ENCODE measurements around the gene TP63.
"Not testable (repeated sequence)": the region's sequence is repeated elsewhere in the genome, so short reads cannot be mapped to it uniquely, and the experiment has no call there.

Gene TP63

GRCh38 chr3:189593581-189593980 is 37.6 kb upstream of the TP63 start:
- no peak for DNase-seq
- Histone ChIP-seq H3K4ac (ENCODE audit: low read depth, low read length) (no peak overlapping the region), H3K18ac (ENCODE audit: low read length) (no peak overlapping the region), H4K12ac (ENCODE audit: low read depth, low read length) (no peak overlapping the region), H3K4me1 (ENCODE audit: control insufficient read depth in 1 of 2, insufficient read depth in 2 of 2, low read length in 2 of 2) (no peaks in the 10 kb centered on the region), H2BK120ac (ENCODE audit: insufficient read depth, low read length, poor library complexity) (no peak overlapping the region), H2BK12ac (ENCODE audit: low read length) (no peak overlapping the region), H4K91ac (ENCODE audit: low read depth, low read length) (no peak overlapping the region), H3K79me2 (ENCODE audit: control insufficient read depth, insufficient read depth, low read length, poor library complexity) (no peaks in the 10 kb centered on the region), H3K23ac (ENCODE audit: low read length) (no peak overlapping the region), H2AK5ac (ENCODE audit: low read length) (no peak overlapping the region), H2AFZ (ENCODE audit: insufficient read depth, low read length, poor library complexity) (no peak overlapping the region), H2BK5ac (ENCODE audit: low read depth, low read length, poor library complexity) (no peak overlapping the region), H3K14ac (ENCODE audit: low read length) (no peak overlapping the region), H3K27me3 (ENCODE audit: insufficient read depth, low read length) (no peaks in the 10 kb centered on the region), H3K79me1 (ENCODE audit: low read length) (no peaks in the 10 kb centered on the region), H3K9me3 (ENCODE audit: insufficient read depth, low read depth, low read length) (no peaks in the 10 kb centered on the region), H3K27ac (ENCODE audit: low read depth, low read length) (no peak overlapping the region), H4K8ac (ENCODE audit: low read depth, low read length) (no peak overlapping the region), H3K36me3 (ENCODE audit: control insufficient read depth in 1 of 2, insufficient read depth in 2 of 2, low read length in 2 of 2) (no peaks in the 10 kb centered on the region), H3K4me2 (ENCODE audit: low read length) (no peak overlapping the region), H3K4me3 (ENCODE audit: low read depth, low read length) (no peak overlapping the region), H3K9ac (ENCODE audit: low read length) (no peak overlapping the region)

GRCh38 chr3:189596078-189596979 is 34.9 kb upstream of the TP63 start:
- H3K9me3 ChIP-seq (ENCODE audit: insufficient read depth, low read depth, low read length); H3K27me3 ChIP-seq (ENCODE audit: insufficient read depth, low read length); H3K4ac ChIP-seq (ENCODE audit: low read depth, low read length); H3K79me2 ChIP-seq (ENCODE audit: control insufficient read depth, insufficient read depth, low read length, poor library complexity); H3K9ac ChIP-seq (ENCODE audit: low read length); H3K79me1 ChIP-seq (ENCODE audit: low read length); H2BK12ac ChIP-seq (ENCODE audit: low read length); H2AFZ ChIP-seq (ENCODE audit: insufficient read depth, low read length, poor library complexity); H2BK120ac ChIP-seq (ENCODE audit: insufficient read depth, low read length, poor library complexity); H4K12ac ChIP-seq (ENCODE audit: low read depth, low read length); H3K27ac ChIP-seq (ENCODE audit: low read depth, low read length); H4K91ac ChIP-seq (ENCODE audit: low read depth, low read length); H2AK5ac ChIP-seq (ENCODE audit: low read length); H4K8ac ChIP-seq (ENCODE audit: low read depth, low read length); H3K14ac ChIP-seq (ENCODE audit: low read length); H3K36me3 ChIP-seq (ENCODE audit: control insufficient read depth in 1 of 2, insufficient read depth in 2 of 2, low read length in 2 of 2); H3K4me3 ChIP-seq (ENCODE audit: low read depth, low read length); H3K18ac ChIP-seq (ENCODE audit: low read length); H3K4me2 ChIP-seq (ENCODE audit: low read length); H3K4me1 ChIP-seq (ENCODE audit: control insufficient read depth in 1 of 2, insufficient read depth in 2 of 2, low read length in 2 of 2); DNase-seq; H3K23ac ChIP-seq (ENCODE audit: low read length); H2BK5ac ChIP-seq (ENCODE audit: low read depth, low read length, poor library complexity): not testable (repeated sequence)
- WGBS (ENCODE audit: extremely low coverage, insufficient coverage, insufficient read length), result no CpG with 5 or more reads among the region's 45 CpGs

DNA sequence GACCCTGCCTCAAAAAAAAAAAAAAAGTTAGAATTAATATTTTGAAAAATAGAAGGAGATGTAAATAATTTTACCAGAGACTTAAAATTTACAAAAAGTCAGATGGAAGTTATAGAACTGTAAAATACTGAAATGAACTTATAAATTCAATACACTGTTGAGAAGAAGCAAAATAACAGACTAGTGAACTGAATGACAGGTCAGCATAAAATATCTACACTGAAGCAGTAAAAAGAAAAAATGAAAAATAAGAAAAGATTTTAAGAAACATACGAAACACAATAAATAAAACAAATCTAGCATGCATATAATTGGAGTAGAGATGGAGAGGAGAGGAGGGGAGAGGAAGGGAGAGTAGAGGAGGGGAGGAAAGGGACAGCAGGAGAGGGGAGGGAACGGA is 33.3 kb upstream of the TP63 start:
- Histone ChIP-seq H3K4me3 (ENCODE audit: low read depth, low read length) (no peak overlapping the region), H3K18ac (ENCODE audit: low read length) (no peak overlapping the region), H4K91ac (ENCODE audit: low read depth, low read length) (no peak overlapping the region), H3K9me3 (ENCODE audit: insufficient read depth, low read depth, low read length) (no peaks in the 10 kb centered on the region), H3K14ac (ENCODE audit: low read length) (no peak overlapping the region), H3K36me3 (ENCODE audit: control insufficient read depth in 1 of 2, insufficient read depth in 2 of 2, low read length in 2 of 2) (no peaks in the 10 kb centered on the region), H3K9ac (ENCODE audit: low read length) (no peak overlapping the region), H2BK120ac (ENCODE audit: insufficient read depth, low read length, poor library complexity) (no peak overlapping the region), H3K27me3 (ENCODE audit: insufficient read depth, low read length) (no peaks in the 10 kb centered on the region), H3K79me1 (ENCODE audit: low read length) (no peaks in the 10 kb centered on the region), H3K79me2 (ENCODE audit: control insufficient read depth, insufficient read depth, low read length, poor library complexity) (no peaks in the 10 kb centered on the region), H2BK5ac (ENCODE audit: low read depth, low read length, poor library complexity) (no peak overlapping the region), H3K4me1 (ENCODE audit: control insufficient read depth in 1 of 2, insufficient read depth in 2 of 2, low read length in 2 of 2) (no peaks in the 10 kb centered on the region), H2AK5ac (ENCODE audit: low read length) (no peak overlapping the region), H2AFZ (ENCODE audit: insufficient read depth, low read length, poor library complexity) (no peak overlapping the region), H2BK12ac (ENCODE audit: low read length) (no peak overlapping the region), H3K27ac (ENCODE audit: low read depth, low read length) (no peak overlapping the region), H3K4ac (ENCODE audit: low read depth, low read length) (no peak overlapping the region), H4K12ac (ENCODE audit: low read depth, low read length) (no peak overlapping the region), H3K4me2 (ENCODE audit: low read length) (no peak overlapping the region), H4K8ac (ENCODE audit: low read depth, low read length) (no peak overlapping the region), H3K23ac (ENCODE audit: low read length) (no peak overlapping the region)
- no peak for DNase-seq
- WGBS (ENCODE audit: extremely low coverage, insufficient coverage, insufficient read length), result no CpG with 5 or more reads among the region's 2 CpGs

DNA sequence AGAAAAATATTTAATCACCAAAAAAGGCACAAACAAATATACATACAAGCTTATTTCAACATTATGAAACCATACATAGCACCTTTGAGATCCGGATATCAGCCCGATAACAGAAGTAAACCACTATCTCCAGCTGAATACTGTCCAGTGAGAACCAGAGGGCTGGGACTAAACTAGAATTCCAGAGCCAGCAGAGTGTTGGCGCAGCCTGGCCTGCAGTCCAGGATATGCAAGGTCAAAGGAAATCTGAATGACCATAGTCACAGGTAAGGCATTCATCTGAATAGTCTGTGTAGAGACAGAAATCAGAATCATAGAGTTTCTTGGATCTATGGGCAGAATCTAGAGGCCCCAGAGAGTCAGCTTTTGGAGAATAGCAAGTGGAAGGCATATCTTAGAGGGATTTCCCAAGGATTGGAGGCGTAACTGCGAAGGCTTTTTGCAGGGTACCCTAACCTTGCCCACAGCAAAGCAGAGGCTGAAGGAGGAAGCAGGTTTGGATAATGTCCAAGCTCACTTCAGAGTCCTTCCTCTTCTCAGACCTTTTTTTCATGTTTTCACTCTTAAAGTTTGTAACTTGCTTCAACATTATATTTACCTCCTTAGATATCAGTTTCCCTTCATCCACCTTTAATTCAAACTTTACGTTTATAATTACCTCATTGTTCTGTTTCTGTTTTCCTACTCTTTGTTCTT is 32.5 kb upstream of the TP63 start:
- Histone ChIP-seq H3K14ac (ENCODE audit: low read length) (no peak overlapping the region), H3K9ac (ENCODE audit: low read length) (no peak overlapping the region), H2BK5ac (ENCODE audit: low read depth, low read length, poor library complexity) (no peak overlapping the region), H3K23ac (ENCODE audit: low read length) (no peak overlapping the region), H3K4me1 (ENCODE audit: control insufficient read depth in 1 of 2, insufficient read depth in 2 of 2, low read length in 2 of 2) (no peaks in the 10 kb centered on the region), H2AK5ac (ENCODE audit: low read length) (no peak overlapping the region), H3K36me3 (ENCODE audit: control insufficient read depth in 1 of 2, insufficient read depth in 2 of 2, low read length in 2 of 2) (no peaks in the 10 kb centered on the region), H2BK12ac (ENCODE audit: low read length) (no peak overlapping the region), H3K4me2 (ENCODE audit: low read length) (no peak overlapping the region), H2AFZ (ENCODE audit: insufficient read depth, low read length, poor library complexity) (no peak overlapping the region), H4K8ac (ENCODE audit: low read depth, low read length) (no peak overlapping the region), H2BK120ac (ENCODE audit: insufficient read depth, low read length, poor library complexity) (no peak overlapping the region), H3K79me1 (ENCODE audit: low read length) (no peaks in the 10 kb centered on the region), H3K27ac (ENCODE audit: low read depth, low read length) (no peak overlapping the region), H4K91ac (ENCODE audit: low read depth, low read length) (no peak overlapping the region), H3K9me3 (ENCODE audit: insufficient read depth, low read depth, low read length) (no peaks in the 10 kb centered on the region), H4K12ac (ENCODE audit: low read depth, low read length) (no peak overlapping the region), H3K27me3 (ENCODE audit: insufficient read depth, low read length) (no peaks in the 10 kb centered on the region), H3K18ac (ENCODE audit: low read length) (no peak overlapping the region), H3K4me3 (ENCODE audit: low read depth, low read length) (no peak overlapping the region), H3K4ac (ENCODE audit: low read depth, low read length) (no peak overlapping the region), H3K79me2 (ENCODE audit: control insufficient read depth, insufficient read depth, low read length, poor library complexity) (no peaks in the 10 kb centered on the region)
- 100% methylated on average over 1 of the region's 6 CpGs for WGBS (ENCODE audit: extremely low coverage, insufficient coverage, insufficient read length)
- DNase-seq, result no peak

All from trophoblast cell (in vitro differentiated cells and primary cell).